HepG2 (cell line): ENCODE measurements around the gene CCL3.

Experiments used
- NBN ChIP-seq: fragments of 450-650 bp; conservative IDR thresholded peaks from 2 replicates; pipeline ENCODE4 v1.6.1; 2017
- RAD51 ChIP-seq: fragments of 450-650 bp; IDR thresholded peaks from 2 replicates; pipeline ENCODE4 v1.6.1; 2016; ENCODE audit warnings: borderline replicate concordance
- RARG ChIP-seq: sonication (generic); formaldehyde crosslinking; IDR thresholded peaks from 2 replicates; pipeline ENCODE4 v1.4.0; 2020; ENCODE audit warnings: low read depth, mild to moderate bottlenecking, missing genetic modification reagents
- SOX13 ChIP-seq, 3 experiments: fragments of 450-650 bp in 1 of 3; sonication (generic) in 1 of 3; formaldehyde crosslinking in 1 of 3; IDR thresholded peaks in 2 of 3; conservative IDR thresholded peaks in 1 of 3; 2 replicates each; pipeline versions ENCODE4 v1.5.0 to v1.6.1; 2016 to 2020; ENCODE audit warnings: antibody characterized with exemption in 1 of 3, mild to moderate bottlenecking in 1 of 3, missing compliant biosample characterization in 1 of 3, missing genetic modification reagents in 1 of 3, moderate library complexity in 1 of 3
- SPEN ChIP-seq: sonication (generic); formaldehyde crosslinking; IDR thresholded peaks from 2 replicates; pipeline ENCODE4 v1.5.1; 2020; ENCODE audit warnings: low read depth, mild to moderate bottlenecking, missing genetic modification reagents
- ZFP36L1 ChIP-seq: sonication (generic); formaldehyde crosslinking; IDR thresholded peaks from 2 replicates; pipeline ENCODE4 v1.8.0; 2022; ENCODE audit warnings: mild to moderate bottlenecking, missing genetic modification reagents, moderate library complexity
- ZNF274 ChIP-seq: sonication (generic); formaldehyde crosslinking; IDR thresholded peaks from 2 replicates; pipeline ENCODE4 v1.5.1; 2020; ENCODE audit warnings: mild to moderate bottlenecking, missing genetic modification reagents
- ZNF329 ChIP-seq: sonication (generic); formaldehyde crosslinking; IDR thresholded peaks from 2 replicates; pipeline ENCODE4 v1.9.0; 2021; ENCODE audit warnings: low read depth, mild to moderate bottlenecking, missing genetic modification reagents
- ZNF780A ChIP-seq: sonication (generic); formaldehyde crosslinking; IDR thresholded peaks from 2 replicates; pipeline ENCODE4 v1.8.0; 2022; ENCODE audit warnings: mild to moderate bottlenecking, missing genetic modification reagents, moderate library complexity

DNA sequence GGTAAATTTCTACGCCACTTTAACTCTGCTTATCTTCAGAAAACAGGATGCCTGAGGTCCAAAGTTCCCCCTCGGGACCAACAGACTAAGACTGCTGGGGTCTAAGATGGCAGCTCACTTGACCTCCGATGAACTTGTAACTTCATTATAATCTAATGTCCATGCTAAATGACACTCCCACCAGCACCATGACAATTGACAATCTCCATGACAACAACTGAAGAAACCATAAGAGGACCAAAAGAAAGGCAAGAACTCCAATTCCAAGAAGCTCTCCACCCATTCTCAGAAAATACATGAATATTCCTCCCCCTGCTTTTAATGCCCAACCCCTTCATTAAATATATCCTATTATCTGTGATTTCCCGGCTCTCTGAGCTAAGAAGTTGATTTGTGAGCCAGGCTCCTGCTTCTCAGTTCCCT lies 21.1 kb upstream of the CCL3 start:
- TF ChIP-seq NBN (no peak), RARG (no peak), RAD51 (no peak), ZFP36L1 (CRISPR knock-in tag) (no peak), ZNF780A (CRISPR knock-in tag) (no peak), ZNF274 (CRISPR knock-in tag) (no peak), ZNF329 (no peak), SOX13 (IDR thresholded peaks at IDR 0.05) (no peak), SOX13 (CRISPR knock-in tag; conservative IDR thresholded peaks at IDR 0.05 in 1 of 2, IDR thresholded peaks at IDR 0.05 in 1 of 2) (no peak), SPEN (CRISPR knock-in tag) (no peak)
